ENCODE data around the gene ZC3H18.

ZC3H18 gene

GRCh38 chr16:88627531-88628411 lies 57.6 kb downstream of the ZC3H18 start:
- DNase-seq, result no peak

- peak; percentile 61 for DNase-seq
Observed at GRCh38 chr16:88628512-88628974, 58.3 kb downstream of the ZC3H18 start.

- no peak for DNase-seq
Observed at GRCh38 chr16:88629835-88630234, 59.6 kb downstream of the ZC3H18 start.

- no peak for DNase-seq
Observed at GRCh38 chr16:88630433-88630832, 60.2 kb downstream of the ZC3H18 start.

GRCh38 chr16:88630941-88631340 lies 60.7 kb downstream of the ZC3H18 start:
- no peak for DNase-seq

GRCh38 chr16:88631384-88631783 lies 61.2 kb downstream of the ZC3H18 start:
- no peak for DNase-seq

- no peak for DNase-seq
Observed at GRCh38 chr16:88631920-88632586, 61.9 kb downstream of the ZC3H18 start.

GRCh38 chr16:88632587-88632930 lies 62.4 kb downstream of the ZC3H18 start:
- DNase-seq, result no peak

GRCh38 chr16:88633684-88634140 lies 63.5 kb downstream of the ZC3H18 start:
- peak; percentile 95 for DNase-seq

- peak; percentile 84 for DNase-seq
Observed at GRCh38 chr16:88634141-88634993, 64.2 kb downstream of the ZC3H18 start.

GRCh38 chr16:88634994-88635670 lies 64.9 kb downstream of the ZC3H18 start:
- DNase-seq, result peak; percentile 65

GRCh38 chr16:88635671-88636319 lies 65.6 kb downstream of the ZC3H18 start:
- peak; percentile 52 for DNase-seq

GRCh38 chr16:88636488-88637265 lies 66.5 kb downstream of the ZC3H18 start:
- no peak for DNase-seq

GRCh38 chr16:88638323-88639230 lies 68.4 kb downstream of the ZC3H18 start, which contains the start of gene IL17C:
Gene IL17C (plus strand): TSS chr16:88638572. CDS start chr16:88638642, 70 bp downstream.
- peak; percentile 95 for DNase-seq

GRCh38 chr16:88639231-88640038 lies 69.2 kb downstream of the ZC3H18 start:
- peak; percentile 95 for DNase-seq

GRCh38 chr16:88640039-88640495 lies 69.9 kb downstream of the ZC3H18 start:
- peak; percentile 49 for DNase-seq

GRCh38 chr16:88640498-88641247 lies 70.5 kb downstream of the ZC3H18 start:
- peak; percentile 31 for DNase-seq
